Mesodermal cell (in vitro differentiated cells): ENCODE measurements around the gene TNIK.
A peak's percentile ranks its signal among the peaks of the same experiment; 100 is the strongest.
"Not testable (repeated sequence)": the region's sequence is repeated elsewhere in the genome, so short reads cannot be mapped to it uniquely, and the experiment has no call there.

Experiments
- H3K27ac ChIP-seq: 2 replicates; pipeline ENCODE4 v1.7.0; 2013; ENCODE audit warnings: mild to moderate bottlenecking, low read depth, low read length, moderate library complexity; ENCODE audit not compliant: severe bottlenecking
- H3K36me3 ChIP-seq: 2 replicates; pipeline ENCODE4 v1.7.1; 2013; ENCODE audit warnings: mild to moderate bottlenecking, low read length, moderate library complexity; ENCODE audit not compliant: control insufficient read depth, insufficient read depth
- H3K4me1 ChIP-seq: one replicate; pipeline ENCODE4 v1.7.1; 2013; ENCODE audit warnings: mild to moderate bottlenecking, low read length; ENCODE audit not compliant: insufficient read depth, control insufficient read depth, poor library complexity, severe bottlenecking
- H3K4me3 ChIP-seq: 2 replicates; pipeline ENCODE4 v1.7.0; 2013; ENCODE audit warnings: low read length, control low read depth, mild to moderate bottlenecking; ENCODE audit not compliant: insufficient read depth, poor library complexity, severe bottlenecking; ENCODE audit errors: extremely low read depth
- H3K9me3 ChIP-seq: 2 replicates; pipeline ENCODE4 v1.7.1; 2013; ENCODE audit warnings: mild to moderate bottlenecking, low read length, moderate library complexity; ENCODE audit not compliant: control insufficient read depth
- WGBS, 2 experiments: methylation state at CpG; one replicate each; pipeline ENCODE4 v1.1.5; 2013; ENCODE audit warnings: missing lambda C conversion rate in 2 of 2; ENCODE audit not compliant: insufficient coverage in 2 of 2; 5-methylcytosine and 5-hydroxymethylcytosine counted together

The TNIK gene

GRCh38 chr3:171458071-171458863 lies 1.9 kb downstream of the TNIK start:
- Histone ChIP-seq H3K27ac (peak overlapping the region; percentile 16), H3K4me1 (peaks cover 14% of the 10 kb centered on the region), H3K9me3 (no peaks in the 10 kb centered on the region), H3K4me3 (peak overlapping the region; percentile 65), H3K36me3 (no peaks in the 10 kb centered on the region)
- 0 to 7% methylated on average over 7 to 8 of the region's 23 CpGs for WGBS, 2 experiments

DNA sequence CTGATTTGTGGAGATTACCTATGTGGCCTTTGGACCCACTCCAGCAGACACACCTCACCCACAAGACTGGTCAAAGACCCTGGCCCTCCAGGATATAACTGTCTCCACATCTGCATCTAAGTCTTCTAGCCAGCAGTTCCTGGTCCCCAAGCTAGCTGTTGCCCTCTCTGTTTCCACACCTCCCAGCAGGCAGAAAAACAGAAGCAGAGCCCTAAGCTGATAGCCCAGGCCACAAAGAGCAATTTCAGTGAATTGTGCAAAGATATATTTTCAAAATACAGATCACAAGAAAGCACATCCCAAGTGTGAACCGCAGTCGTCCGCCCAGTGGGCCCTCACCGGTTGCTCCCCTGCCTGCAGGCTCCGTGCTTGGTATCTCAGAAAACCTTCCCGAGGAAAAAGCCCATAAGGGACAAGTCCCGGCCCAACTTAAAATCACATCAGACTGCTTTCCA lies 2.6 kb downstream of the TNIK start:
- H3K4me3 ChIP-seq: peak overlapping the region; percentile 65
- WGBS, 2 experiments: 0 to 5% methylated on average over 6 to 7 of the region's 7 CpGs
- H3K36me3 ChIP-seq: no peaks in the 10 kb centered on the region
- H3K4me1 ChIP-seq: peaks cover 16% of the 10 kb centered on the region
- no peak overlapping the region for H3K27ac ChIP-seq
- H3K9me3 ChIP-seq: no peaks in the 10 kb centered on the region

DNA sequence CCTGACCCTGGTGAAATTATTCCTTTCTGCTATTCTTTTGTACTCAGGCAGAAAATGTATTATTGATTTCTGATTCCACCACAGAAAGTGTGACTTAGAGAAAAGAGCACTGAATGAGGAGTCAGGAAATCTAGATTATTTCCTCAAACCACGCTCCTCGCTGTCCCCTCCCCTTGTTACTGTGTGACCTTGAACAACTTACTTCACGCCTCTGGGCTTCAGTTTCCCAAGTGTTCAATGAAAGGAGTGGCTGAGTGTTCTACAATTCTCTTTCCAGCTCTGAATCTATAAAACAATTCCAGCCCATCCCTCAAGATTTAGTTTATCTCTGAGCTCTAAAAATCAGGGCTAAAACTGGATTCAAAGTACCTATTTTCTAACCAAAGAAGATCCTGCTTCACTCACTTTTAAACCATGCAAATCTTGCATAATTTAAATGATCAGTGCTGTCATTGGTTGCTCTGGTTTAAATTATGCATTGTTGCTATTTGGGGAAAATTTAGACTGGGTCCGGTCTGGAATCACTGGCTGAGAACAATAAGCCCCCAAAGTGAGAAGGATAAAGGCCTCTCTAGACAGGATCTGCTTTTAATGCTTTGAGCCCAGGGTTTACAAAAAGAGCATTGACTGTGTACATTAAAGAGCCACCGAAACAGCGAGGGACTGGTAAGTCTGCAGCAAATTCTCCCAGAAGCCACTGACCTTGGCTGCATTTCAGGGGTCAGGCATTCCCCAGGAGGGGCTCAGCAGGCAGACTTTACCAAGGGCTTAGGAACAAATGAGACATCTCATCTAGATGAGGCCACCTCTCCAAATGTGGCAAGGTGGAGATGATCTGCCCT lies 3.2 kb downstream of the TNIK start:
- 61 to 66% methylated on average over 4 to 6 of the region's 6 CpGs for WGBS, 2 experiments
- peak overlapping the region; percentile 65 for H3K4me3 ChIP-seq
- no peak overlapping the region for H3K27ac ChIP-seq
- H3K4me1 ChIP-seq: peaks cover 16% of the 10 kb centered on the region
- H3K36me3 ChIP-seq: no peaks in the 10 kb centered on the region
- H3K9me3 ChIP-seq: no peaks in the 10 kb centered on the region

- Histone ChIP-seq H3K4me3 (no peak overlapping the region), H3K4me1 (peaks cover 16% of the 10 kb centered on the region), H3K9me3 (no peaks in the 10 kb centered on the region), H3K36me3 (no peaks in the 10 kb centered on the region), H3K27ac (no peak overlapping the region)
- WGBS, 2 experiments: 50 to 57% methylated on average over 2 of the region's 5 CpGs
Observed at GRCh38 chr3:171455603-171456550, 4.3 kb downstream of the TNIK start.

GRCh38 chr3:171454041-171454440 lies 6.2 kb downstream of the TNIK start:
- Histone ChIP-seq H3K4me1 (peaks cover 16% of the 10 kb centered on the region), H3K9me3 (no peaks in the 10 kb centered on the region), H3K27ac (no peak overlapping the region), H3K4me3 (no peak overlapping the region), H3K36me3 (no peaks in the 10 kb centered on the region)
- 90 to 96% methylated on average over 4 to 6 of the region's 8 CpGs for WGBS, 2 experiments

DNA sequence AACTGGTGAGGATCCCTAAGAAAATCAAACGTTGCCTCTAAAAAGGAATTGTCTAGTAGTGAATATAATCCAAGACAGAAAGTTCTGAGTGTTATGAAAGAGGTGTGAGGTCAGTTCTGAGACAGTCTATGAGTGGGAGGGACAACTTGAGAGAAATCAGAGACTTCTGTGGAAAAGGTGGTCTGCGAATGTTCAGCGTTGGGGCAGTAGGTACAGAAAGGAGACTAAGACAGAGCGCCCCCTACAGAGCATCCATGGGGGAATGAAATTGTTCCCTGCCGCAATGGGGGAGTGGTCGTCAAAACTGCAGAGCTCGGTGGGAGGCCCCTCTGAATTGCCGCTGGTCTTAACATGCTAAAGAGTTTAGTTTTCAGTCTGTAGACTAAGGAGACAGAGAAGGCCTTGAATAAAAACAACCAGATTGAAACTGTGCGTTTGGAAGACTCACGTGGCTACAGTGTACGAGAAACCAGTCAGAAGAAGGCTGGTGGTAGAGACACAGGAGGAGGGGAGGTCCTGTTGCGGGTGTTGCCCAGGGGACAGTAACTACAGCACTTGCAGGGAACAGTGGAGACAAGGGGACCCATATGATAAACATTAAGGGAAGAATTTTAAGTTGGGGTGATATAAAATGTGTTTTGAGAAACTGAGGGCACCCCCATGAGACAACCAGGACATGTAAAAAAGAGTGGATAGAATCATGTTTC lies 6.9 kb downstream of the TNIK start:
- 21 to 29% methylated on average over 9 to 12 of the region's 12 CpGs for WGBS, 2 experiments

GRCh38 chr3:171452328-171452727 lies 7.9 kb downstream of the TNIK start:
- WGBS, 2 experiments: 76 to 82% methylated on average over 4 of the region's 5 CpGs
- Histone ChIP-seq H3K9me3 (no peaks in the 10 kb centered on the region), H3K4me3 (no peak overlapping the region)

More for the DNA sequence above, 6.9 kb downstream of the TNIK start:
- H3K4me1 ChIP-seq: peaks cover 16% of the 10 kb centered on the region
- H3K27ac ChIP-seq: no peak overlapping the region
- H3K4me3 ChIP-seq: no peak overlapping the region
- H3K36me3 ChIP-seq: no peaks in the 10 kb centered on the region
- no peaks in the 10 kb centered on the region for H3K9me3 ChIP-seq

GRCh38 chr3:171451915-171452314 lies 8.3 kb downstream of the TNIK start:
- H3K4me3 ChIP-seq: no peak overlapping the region
- H3K4me1 ChIP-seq: peaks cover 10% of the 10 kb centered on the region
- 84 to 90% methylated on average over 3 to 5 of the region's 5 CpGs for WGBS, 2 experiments
- no peaks in the 10 kb centered on the region for H3K9me3 ChIP-seq
- no peak overlapping the region for H3K27ac ChIP-seq
- no peaks in the 10 kb centered on the region for H3K36me3 ChIP-seq

More at GRCh38 chr3:171452328-171452727, 7.9 kb downstream of the TNIK start:
- Histone ChIP-seq H3K4me1 (peaks cover 14% of the 10 kb centered on the region), H3K27ac (no peak overlapping the region), H3K36me3 (no peaks in the 10 kb centered on the region)

DNA sequence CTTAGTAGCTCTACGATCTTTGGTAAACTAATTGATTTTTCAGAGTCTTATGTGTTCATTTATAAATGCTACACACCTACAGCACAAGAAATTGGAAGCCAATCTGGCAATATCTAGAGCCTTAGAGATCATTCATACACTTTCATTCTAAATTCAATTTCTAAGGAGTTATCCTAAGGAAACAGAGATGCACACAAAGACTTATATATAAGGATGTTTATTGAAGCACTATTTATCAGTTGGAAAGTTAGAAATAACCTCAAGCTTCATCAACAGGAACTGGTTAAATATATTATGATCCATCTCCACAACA lies 12.7 kb downstream of the TNIK start:
- H3K4me3 ChIP-seq, H3K36me3 ChIP-seq, H3K9me3 ChIP-seq, H3K27ac ChIP-seq: not testable (repeated sequence)
- H3K4me1 ChIP-seq: peaks cover 22% of the 10 kb centered on the region
- no CpG with 5 or more reads among the region's 1 CpG for WGBS, 2 experiments
